HepG2 (cell line): Measurements from ENCODE around the gene TENM3. TPM values are rescaled to one million over a fixed set of nuclear protein-coding genes. Genes with fewer than 3 reads are reported as not detected.

Source experiments
- ARID5B ChIP-seq: IDR thresholded peaks from 2 replicates; pipeline ENCODE4 v1.4.0; 2020; ENCODE audit warnings: mild to moderate bottlenecking, missing genetic modification reagents
- BCL6 ChIP-seq: IDR thresholded peaks from 2 replicates; pipeline ENCODE4 v1.6.1; 2016; ENCODE audit warnings: missing genetic modification reagents, missing compliant biosample characterization
- SOX13 ChIP-seq, 3 experiments: fragments of 450-650 bp in 1 of 3; sonication (generic) in 1 of 3; formaldehyde crosslinking in 1 of 3; IDR thresholded peaks in 2 of 3; conservative IDR thresholded peaks in 1 of 3; 2 replicates each; pipeline versions ENCODE4 v1.5.0 to v1.6.1; 2016 to 2020; ENCODE audit warnings: antibody characterized with exemption in 1 of 3, mild to moderate bottlenecking in 1 of 3, missing compliant biosample characterization in 1 of 3, missing genetic modification reagents in 1 of 3, moderate library complexity in 1 of 3
- polyA plus RNA-seq, 8 experiments: library from polyadenylated mRNA; depleted of rRNA in 3 of 8; stranded (reverse) in 7 of 8; unstranded in 1 of 8; fragments of >200 nt; fragmentation: Illumina TruSeq in 4 of 8; extraction: Trizol in 4 of 8; gene quantifications; 2 replicates each; pipeline versions ENCODE4 v1.2.1 to v1.2.3, GENCODE V29; 2011 to 2016; ENCODE audit warnings: low read depth in 4 of 8, missing spikeins in 1 of 8, mixed read lengths in 1 of 8; ENCODE audit not compliant: insufficient read depth in 1 of 8
- total RNA-seq, 5 experiments: library from RNA; depleted of rRNA; stranded (reverse); fragments of >200 nt; fragmentation: Illumina TruSeq; extraction: Trizol; gene quantifications; 2 replicates each; pipeline ENCODE4 v1.2.3, GENCODE V29; 2016; ENCODE audit warnings: low read depth in 1 of 5
- TF ChIP-seq, protein P1 (sequence below): sonication (generic); formaldehyde crosslinking; IDR thresholded peaks from 2 replicates; pipeline ENCODE4 v1.4.0; 2020; ENCODE audit warnings: missing genetic modification reagents, borderline replicate concordance

The TENM3 gene
- total and polyA plus RNA-seq, 2 of the 13 experiments (the other 11 are each of a cell fraction or from before 2014, with no cell fraction given) = 0.04 TPM; not detected in 1

- TF ChIP-seq ARID5B (CRISPR knock-in tag) = 0 out of 2 replicates have a peak, but pooled peaks have one; percentile 12
- TF ChIP-seq SOX13 (IDR thresholded peaks at IDR 0.05) = no peak
- peak in 1 of 2 experiments; percentile 53; a peak in 2 of 4 replicates for TF ChIP-seq SOX13 (CRISPR knock-in tag; conservative IDR thresholded peaks at IDR 0.05 in 1 of 2, IDR thresholded peaks at IDR 0.05 in 1 of 2)
- TF ChIP-seq, protein P1, sequence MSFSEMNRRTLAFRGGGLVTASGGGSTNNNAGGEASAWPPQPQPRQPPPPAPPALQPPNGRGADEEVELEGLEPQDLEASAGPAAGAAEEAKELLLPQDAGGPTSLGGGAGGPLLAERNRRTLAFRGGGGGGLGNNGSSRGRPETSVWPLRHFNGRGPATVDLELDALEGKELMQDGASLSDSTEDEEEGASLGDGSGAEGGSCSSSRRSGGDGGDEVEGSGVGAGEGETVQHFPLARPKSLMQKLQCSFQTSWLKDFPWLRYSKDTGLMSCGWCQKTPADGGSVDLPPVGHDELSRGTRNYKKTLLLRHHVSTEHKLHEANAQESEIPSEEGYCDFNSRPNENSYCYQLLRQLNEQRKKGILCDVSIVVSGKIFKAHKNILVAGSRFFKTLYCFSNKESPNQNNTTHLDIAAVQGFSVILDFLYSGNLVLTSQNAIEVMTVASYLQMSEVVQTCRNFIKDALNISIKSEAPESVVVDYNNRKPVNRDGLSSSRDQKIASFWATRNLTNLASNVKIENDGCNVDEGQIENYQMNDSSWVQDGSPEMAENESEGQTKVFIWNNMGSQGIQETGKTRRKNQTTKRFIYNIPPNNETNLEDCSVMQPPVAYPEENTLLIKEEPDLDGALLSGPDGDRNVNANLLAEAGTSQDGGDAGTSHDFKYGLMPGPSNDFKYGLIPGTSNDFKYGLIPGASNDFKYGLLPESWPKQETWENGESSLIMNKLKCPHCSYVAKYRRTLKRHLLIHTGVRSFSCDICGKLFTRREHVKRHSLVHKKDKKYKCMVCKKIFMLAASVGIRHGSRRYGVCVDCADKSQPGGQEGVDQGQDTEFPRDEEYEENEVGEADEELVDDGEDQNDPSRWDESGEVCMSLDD = peak; percentile 97
- TF ChIP-seq BCL6 (CRISPR knock-in tag) = peak; percentile 11; the same call in 1 of the 2 replicates
Measured at GRCh38 chr4:182620111-182620980, 377.1 kb downstream of the TENM3 start (continued).
